ENCODE measurements around the gene NT5C2. TPM values are rescaled to one million over a fixed set of nuclear protein-coding genes. Genes with fewer than 3 reads are reported as not detected.
"Not testable (repeated sequence)": the region's sequence is repeated elsewhere in the genome, so short reads cannot be mapped to it uniquely, and the experiment has no call there.

NT5C2 gene
- polyA plus RNA-seq, 1 donor (not counting 4 experiments of a cell fraction or from before 2014, with no cell fraction given): 88.6 TPM

GRCh38 chr10:103177123-103177522, 15.9 kb downstream of the NT5C2 start:
- Histone ChIP-seq H3K79me2 (ENCODE audit: control insufficient read depth, insufficient read depth, low read length) (peaks cover 27% of the 10 kb centered on the region), H3K36me3 (ENCODE audit: control insufficient read depth in 2 of 2, extremely low read depth in 1 of 2, insufficient read depth in 2 of 2, low read length in 2 of 2) (peaks cover 7 to 9% of the 10 kb centered on the region in 2 experiments), H3K9me3 (ENCODE audit: control insufficient read depth, low read depth, low read length) (no peaks in the 10 kb centered on the region), H3K4me1 (ENCODE audit: control insufficient read depth, extremely low read depth, insufficient read depth, low read length) (no peaks in the 10 kb centered on the region), H3K27ac (ENCODE audit: control insufficient read depth, insufficient read depth, low read length) (no peak overlapping the region), H3K4me3 (ENCODE audit: control insufficient read depth in 2 of 3, extremely low read depth in 1 of 3, insufficient read depth in 2 of 3, low read depth in 1 of 3, low read length in 3 of 3) (no peak overlapping the region), H3K9me1 (ENCODE audit: control insufficient read depth, extremely low read depth, insufficient read depth, low read length) (no peaks in the 10 kb centered on the region), H3K9ac (ENCODE audit: control insufficient read depth, extremely low read depth, insufficient read depth, low read length) (no peak overlapping the region), H2AFZ (ENCODE audit: control insufficient read depth, low read length) (no peak overlapping the region), H3K27me3 (ENCODE audit: control insufficient read depth, extremely low read depth, insufficient read depth, low read length) (no peaks in the 10 kb centered on the region), H3K4me2 (ENCODE audit: control insufficient read depth, extremely low read depth, insufficient read depth, low read depth, low read length) (no peak overlapping the region), H4K20me1 (ENCODE audit: control insufficient read depth, extremely low read depth, insufficient read depth, low read length) (peaks cover 3% of the 10 kb centered on the region)
- FAIRE-seq (no peak), DNase-seq (ENCODE audit: low read depth, low spot score) (no peak)
- dilution Hi-C loops (cut with MboI; ENCODE audit: extremely low pct_ligation_motif_present, low sequenced_read_pairs): no loop called here
- TF ChIP-seq, protein P1, sequence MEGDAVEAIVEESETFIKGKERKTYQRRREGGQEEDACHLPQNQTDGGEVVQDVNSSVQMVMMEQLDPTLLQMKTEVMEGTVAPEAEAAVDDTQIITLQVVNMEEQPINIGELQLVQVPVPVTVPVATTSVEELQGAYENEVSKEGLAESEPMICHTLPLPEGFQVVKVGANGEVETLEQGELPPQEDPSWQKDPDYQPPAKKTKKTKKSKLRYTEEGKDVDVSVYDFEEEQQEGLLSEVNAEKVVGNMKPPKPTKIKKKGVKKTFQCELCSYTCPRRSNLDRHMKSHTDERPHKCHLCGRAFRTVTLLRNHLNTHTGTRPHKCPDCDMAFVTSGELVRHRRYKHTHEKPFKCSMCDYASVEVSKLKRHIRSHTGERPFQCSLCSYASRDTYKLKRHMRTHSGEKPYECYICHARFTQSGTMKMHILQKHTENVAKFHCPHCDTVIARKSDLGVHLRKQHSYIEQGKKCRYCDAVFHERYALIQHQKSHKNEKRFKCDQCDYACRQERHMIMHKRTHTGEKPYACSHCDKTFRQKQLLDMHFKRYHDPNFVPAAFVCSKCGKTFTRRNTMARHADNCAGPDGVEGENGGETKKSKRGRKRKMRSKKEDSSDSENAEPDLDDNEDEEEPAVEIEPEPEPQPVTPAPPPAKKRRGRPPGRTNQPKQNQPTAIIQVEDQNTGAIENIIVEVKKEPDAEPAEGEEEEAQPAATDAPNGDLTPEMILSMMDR (optimal IDR thresholded peaks at IDR 0.05 in 1 of 3, IDR thresholded peaks at IDR 0.05 in 1 of 3, conservative IDR thresholded peaks at IDR 0.05 in 1 of 3; ENCODE audit: extremely low read depth in 1 of 3, insufficient read depth in 2 of 3, low read length in 3 of 3): no peak
- no peak for TF ChIP-seq EZH2 (IDR thresholded peaks at IDR 0.05; ENCODE audit: low read length)

GRCh38 chr10:103175580-103176285, 17.3 kb downstream of the NT5C2 start:
- FAIRE-seq (no peak), DNase-seq (ENCODE audit: low read depth, low spot score) (no peak)
- Histone ChIP-seq H3K27ac (ENCODE audit: control insufficient read depth, insufficient read depth, low read length) (no peak overlapping the region), H3K36me3 (ENCODE audit: control insufficient read depth in 2 of 2, extremely low read depth in 1 of 2, insufficient read depth in 2 of 2, low read length in 2 of 2) (peaks cover 4 to 7% of the 10 kb centered on the region in 2 experiments), H3K27me3 (ENCODE audit: control insufficient read depth, extremely low read depth, insufficient read depth, low read length) (no peaks in the 10 kb centered on the region), H3K4me3 (ENCODE audit: control insufficient read depth in 2 of 3, extremely low read depth in 1 of 3, insufficient read depth in 2 of 3, low read depth in 1 of 3, low read length in 3 of 3) (no peak overlapping the region), H3K4me1 (ENCODE audit: control insufficient read depth, extremely low read depth, insufficient read depth, low read length) (peaks cover 12% of the 10 kb centered on the region), H2AFZ (ENCODE audit: control insufficient read depth, low read length) (no peak overlapping the region), H3K9me1 (ENCODE audit: control insufficient read depth, extremely low read depth, insufficient read depth, low read length) (no peaks in the 10 kb centered on the region), H3K9ac (ENCODE audit: control insufficient read depth, extremely low read depth, insufficient read depth, low read length) (no peak overlapping the region), H3K79me2 (ENCODE audit: control insufficient read depth, insufficient read depth, low read length) (peaks cover 17% of the 10 kb centered on the region), H3K9me3 (ENCODE audit: control insufficient read depth, low read depth, low read length) (no peaks in the 10 kb centered on the region), H4K20me1 (ENCODE audit: control insufficient read depth, extremely low read depth, insufficient read depth, low read length) (no peaks in the 10 kb centered on the region), H3K4me2 (ENCODE audit: control insufficient read depth, extremely low read depth, insufficient read depth, low read depth, low read length) (no peak overlapping the region)
- dilution Hi-C loops (cut with MboI; ENCODE audit: extremely low pct_ligation_motif_present, low sequenced_read_pairs): no loop called here
- TF ChIP-seq EZH2 (IDR thresholded peaks at IDR 0.05; ENCODE audit: low read length): no peak
- TF ChIP-seq, protein P1 (optimal IDR thresholded peaks at IDR 0.05 in 1 of 3, IDR thresholded peaks at IDR 0.05 in 1 of 3, conservative IDR thresholded peaks at IDR 0.05 in 1 of 3; ENCODE audit: extremely low read depth in 1 of 3, insufficient read depth in 2 of 3, low read length in 3 of 3): no peak

GRCh38 chr10:103174324-103174723, 18.7 kb downstream of the NT5C2 start:
- H3K36me3 ChIP-seq (ENCODE audit: control insufficient read depth in 2 of 2, extremely low read depth in 1 of 2, insufficient read depth in 2 of 2, low read length in 2 of 2); FAIRE-seq; dilution Hi-C loops (cut with MboI; ENCODE audit: extremely low pct_ligation_motif_present, low sequenced_read_pairs): not testable (repeated sequence)

More at GRCh38 chr10:103174324-103174723, 18.7 kb downstream of the NT5C2 start:
- not testable (repeated sequence) for DNase-seq (ENCODE audit: low read depth, low spot score); H3K4me3 ChIP-seq (ENCODE audit: control insufficient read depth in 2 of 3, extremely low read depth in 1 of 3, insufficient read depth in 2 of 3, low read depth in 1 of 3, low read length in 3 of 3); H3K9me1 ChIP-seq (ENCODE audit: control insufficient read depth, extremely low read depth, insufficient read depth, low read length); H4K20me1 ChIP-seq (ENCODE audit: control insufficient read depth, extremely low read depth, insufficient read depth, low read length); H3K9me3 ChIP-seq (ENCODE audit: control insufficient read depth, low read depth, low read length); H2AFZ ChIP-seq (ENCODE audit: control insufficient read depth, low read length); H3K9ac ChIP-seq (ENCODE audit: control insufficient read depth, extremely low read depth, insufficient read depth, low read length); H3K27me3 ChIP-seq (ENCODE audit: control insufficient read depth, extremely low read depth, insufficient read depth, low read length); H3K4me2 ChIP-seq (ENCODE audit: control insufficient read depth, extremely low read depth, insufficient read depth, low read depth, low read length); H3K27ac ChIP-seq (ENCODE audit: control insufficient read depth, insufficient read depth, low read length)
- H3K4me1 ChIP-seq (ENCODE audit: control insufficient read depth, extremely low read depth, insufficient read depth, low read length): peaks cover 21% of the 10 kb centered on the region
- H3K79me2 ChIP-seq (ENCODE audit: control insufficient read depth, insufficient read depth, low read length): peaks cover 19% of the 10 kb centered on the region

All from keratinocyte (primary cell).